GM18907 (cell line): ENCODE measurements around the gene SLC15A3.
A peak's percentile ranks its signal among the peaks of the same experiment; 100 is the strongest.
"Not testable (repeated sequence)": the region's sequence is repeated elsewhere in the genome, so short reads cannot be mapped to it uniquely, and the experiment has no call there.

Experiments used
- ATAC-seq: cut with Tn5 transposase; IDR thresholded peaks from one replicate; pipeline ENCODE4 v1.9.1; 2021; ENCODE audit warnings: mild to moderate bottlenecking, moderate library complexity; ENCODE audit not compliant: unreplicated experiment

SLC15A3 gene

GRCh38 chr11:60977224-60977623 is 25.2 kb upstream of the SLC15A3 start:
- no peak for ATAC-seq

- ATAC-seq = no peak
Observed at GRCh38 chr11:60974726-60975125, 22.8 kb upstream of the SLC15A3 start.

- ATAC-seq = not testable (repeated sequence)
Observed at GRCh38 chr11:60974316-60974715, 22.3 kb upstream of the SLC15A3 start.

- no peak for ATAC-seq
Observed at GRCh38 chr11:60973699-60974098, 21.7 kb upstream of the SLC15A3 start.

GRCh38 chr11:60972182-60973030 is 20.4 kb upstream of the SLC15A3 start:
- ATAC-seq = no peak

GRCh38 chr11:60971520-60971919 is 19.5 kb upstream of the SLC15A3 start, which contains the start of gene CD6:
Gene CD6, plus strand, starts transcription at chr11:60971680. Its CDS starts 186 bp downstream, at chr11:60971866.
- no peak for ATAC-seq

- ATAC-seq = no peak
Observed at GRCh38 chr11:60970890-60971289, 18.9 kb upstream of the SLC15A3 start.

- ATAC-seq = peak; percentile 48
Observed at GRCh38 chr11:60970369-60970774, 18.4 kb upstream of the SLC15A3 start.

- ATAC-seq = no peak
Observed at GRCh38 chr11:60968223-60968622, 16.2 kb upstream of the SLC15A3 start.

- ATAC-seq = no peak
Observed at GRCh38 chr11:60966890-60967289, 14.9 kb upstream of the SLC15A3 start.

- no peak for ATAC-seq
Observed at GRCh38 chr11:60964801-60965200, 12.8 kb upstream of the SLC15A3 start.

GRCh38 chr11:60960405-60960804 is 8.4 kb upstream of the SLC15A3 start:
- no peak for ATAC-seq

GRCh38 chr11:60959431-60959830 is 7.5 kb upstream of the SLC15A3 start:
- ATAC-seq = no peak

GRCh38 chr11:60957188-60957587 is 5.2 kb upstream of the SLC15A3 start:
- ATAC-seq = no peak

- ATAC-seq = no peak
Observed at GRCh38 chr11:60955571-60955970, 3.6 kb upstream of the SLC15A3 start.

GRCh38 chr11:60954421-60954820 is 2.4 kb upstream of the SLC15A3 start:
- no peak for ATAC-seq

- no peak for ATAC-seq
Observed at GRCh38 chr11:60953781-60954180, 1.8 kb upstream of the SLC15A3 start.

GRCh38 chr11:60952742-60953170 is 780 bp upstream of the SLC15A3 start:
- ATAC-seq = no peak

- ATAC-seq = no peak
Observed at GRCh38 chr11:60951606-60951903, 421 bp downstream of the SLC15A3 start.

GRCh38 chr11:60950933-60951605 is 907 bp downstream of the SLC15A3 start:
- no peak for ATAC-seq

GRCh38 chr11:60950024-60950423 is 2.0 kb downstream of the SLC15A3 start:
- ATAC-seq = no peak

GRCh38 chr11:60948250-60948649 is 3.7 kb downstream of the SLC15A3 start:
- no peak for ATAC-seq
